Adrenal gland (tissue), 12 donors: ENCODE data around the gene RASSF1. TPM values are rescaled to one million over a fixed set of nuclear protein-coding genes. Genes with fewer than 3 reads are reported as not detected.

Experiments used
- DNase-seq, 7 donors: peaks; one replicate each; pipeline ENCODE4 v3.0.0-alpha.2; 2019 to 2020
- H3K27ac ChIP-seq, 5 donors: fragments of 200-600 bp; sonication (generic) in 4 of 5; 1 replicate in 3 of 5; 2 replicates in 2 of 5; pipeline versions ENCODE4 v1.5.1 to v1.8.0; 2016 to 2020; ENCODE audit warnings: mild to moderate bottlenecking in 1 of 5
- H3K27me3 ChIP-seq: fragments of 200-600 bp; 2 replicates; pipeline ENCODE4 v1.8.0; 2021
- H3K36me3 ChIP-seq, 2 donors: fragments of 200-600 bp; replicated peaks in 1 of 2; 1 replicate in 1 of 2; 2 replicates in 1 of 2; pipeline versions ENCODE4 v1.5.1 to v1.8.0; 2018 to 2022
- H3K4me1 ChIP-seq, 2 donors: fragments of 200-600 bp; replicated peaks in 1 of 2; 1 replicate in 1 of 2; 2 replicates in 1 of 2; pipeline versions ENCODE4 v1.5.1 to v1.8.0; 2018 to 2021
- H3K4me3 ChIP-seq, 4 donors: fragments of 200-600 bp; sonication (generic) in 3 of 4; one replicate each; pipeline ENCODE4 v1.5.1; 2016 to 2018
- H3K9me3 ChIP-seq, 3 donors: fragments of 200-600 bp; sonication (generic) in 1 of 3; replicated peaks in 1 of 3; 1 replicate in 2 of 3; 2 replicates in 1 of 3; pipeline versions ENCODE4 v1.5.1 to v1.8.0; 2016 to 2021
- CTCF ChIP-seq, 6 experiments: fragments of 450-650 bp in 4 of 6; fragments of 200-600 bp in 2 of 6; sonication (generic) in 1 of 6; IDR thresholded peaks; 1 replicate in 5 of 6; 2 replicates in 1 of 6; pipeline versions ENCODE4 v1.5.1 to v1.8.0; 2016 to 2021; ENCODE audit warnings: antibody characterized with exemption in 6 of 6, mild to moderate bottlenecking in 2 of 6, moderate library complexity in 1 of 6
- POLR2A ChIP-seq, 2 donors: fragments of 450-650 bp; IDR thresholded peaks; one replicate each; pipeline ENCODE4 v1.6.1; 2017; ENCODE audit warnings: antibody characterized with exemption in 2 of 2, mild to moderate bottlenecking in 2 of 2, moderate library complexity in 1 of 2
- WGBS, 4 donors: extraction: QIAGEN DNeasy Blood & Tissue Kit in 2 of 4; methylation state at CpG; one replicate each; pipeline versions ENCODE4 v1.1.5 to v1.1.7; 2013 to 2017; 5-methylcytosine and 5-hydroxymethylcytosine counted together
- intact Hi-C, 2 donors: fragments of 100-400 bp; cut with DNase I; formaldehyde crosslinking; loops; one replicate each; pipeline versions ENCODE4 v1.14.1 to v1.15.0; 2022 to 2023
- polyA plus RNA-seq, 3 donors: library from polyadenylated mRNA; stranded (reverse); fragments of 200-250 nt in 2 of 3; fragments of 350-450 nt in 1 of 3; fragmentation: Illumina TruSeq in 1 of 3; extraction: RNeasy Lipid Tissue Mini Kit (QIAGEN cat#74804) in 1 of 3; gene quantifications; one replicate each; pipeline ENCODE4 v1.2.3, GENCODE V29; 2013 to 2014
- total RNA-seq, 9 donors: library from RNA; depleted of rRNA in 4 of 9; stranded (reverse); fragments of >200 nt in 4 of 9; fragments of 120-200 nt in 1 of 9; fragmentation: NEBNext Ultra II Directional in 1 of 9; extraction: Animal tissue kit (Norgen Biotek cat#: 25700) in 1 of 9; gene quantifications; one replicate each; pipeline versions ENCODE4 v1.1.0 to v1.2.4, GENCODE V29; 2013 to 2023
- donor health status: healthy with polysubstance abuse.
- donor health status: Bipolar disorder and iron deficiency.
- donor health status: DM: yes; HTN: yes; CAD: no.
- donor health status: DM: no; HTN: no; CAD: no.
- donor health status: DM: no; HTN: no; CAD: no.
- donor health status: DM: yes; HTN: yes; CAD: no.

Gene RASSF1
- total and polyA plus RNA-seq, 12 donors: 9.6 to 27.4 (median 14.7) TPM

GRCh38 chr3:50299929-50300680 is 40.5 kb downstream of the RASSF1 start:
- H3K27me3 ChIP-seq: no peaks in the 10 kb centered on the region
- TF ChIP-seq CTCF (IDR thresholded peaks at IDR 0.05) (no peak), POLR2A (IDR thresholded peaks at IDR 0.05) (no peak)
- H3K4me3 ChIP-seq: peak overlapping the region in 2 of 4 donors; percentile 26 to 52
- no peaks in the 10 kb centered on the region for H3K36me3 ChIP-seq
- WGBS, 4 donors: 43 to 54% (median 44%) methylated on average over 11 to 12 of the region's 12 CpGs
- DNase-seq: peak in 4 of 7 donors; percentile 36 to 69 (median 62)
- intact Hi-C loops: no loop called here
- H3K4me1 ChIP-seq: peaks cover 26 to 48% of the 10 kb centered on the region in 2 donors
- peak overlapping the region; percentile 75 to 95 (median 93) for H3K27ac ChIP-seq
- H3K9me3 ChIP-seq: no peaks in the 10 kb centered on the region

GRCh38 chr3:50299638-50299928 is 41.1 kb downstream of the RASSF1 start:
- Histone ChIP-seq H3K27ac (peak overlapping the region; percentile 75 to 95 (median 93)), H3K36me3 (no peaks in the 10 kb centered on the region), H3K4me3 (peak overlapping the region in 2 of 4 donors; percentile 26 to 52), H3K27me3 (no peaks in the 10 kb centered on the region), H3K4me1 (peaks cover 26 to 48% of the 10 kb centered on the region in 2 donors), H3K9me3 (no peaks in the 10 kb centered on the region)
- TF ChIP-seq POLR2A (IDR thresholded peaks at IDR 0.05) (no peak), CTCF (IDR thresholded peaks at IDR 0.05) (no peak)
- intact Hi-C loops: no loop called here
- WGBS, 4 donors: 0 to 1% (median 1%) methylated on average over 6 to 12 of the region's 12 CpGs
- DNase-seq: no peak

- H3K4me1 ChIP-seq: peaks cover 26 to 48% of the 10 kb centered on the region in 2 donors
- WGBS, 4 donors: 0 to 1% (median 1%) methylated on average over 17 to 61 of the region's 61 CpGs
- no peaks in the 10 kb centered on the region for H3K36me3 ChIP-seq
- no peaks in the 10 kb centered on the region for H3K9me3 ChIP-seq
- peak within 1 kb of the TSS in 3 of 4 donors; percentile 22 to 59 (median 37) for H3K4me3 ChIP-seq
- DNase-seq: peak; percentile 99 to 100 (median 100)
- TF ChIP-seq CTCF (IDR thresholded peaks at IDR 0.05) (peak; percentile 16 to 69 (median 48)), POLR2A (IDR thresholded peaks at IDR 0.05) (peak; percentile 89 to 97)
- intact Hi-C loops: no loop called here
- no peaks in the 10 kb centered on the region for H3K27me3 ChIP-seq
- H3K27ac ChIP-seq: peak within 1 kb of the TSS; percentile 75 to 95 (median 93)
Measured at GRCh38 chr3:50298836-50299637, 41.6 kb downstream of the RASSF1 start, which contains the start of the genes HYAL3 and NAA80. Gene HYAL3, minus strand, starts transcription at chr3:50299405. Its CDS starts 3,803 bp downstream, at chr3:50295602. Gene NAA80, minus strand, starts transcription at chr3:50299405. Its CDS starts 1,942 bp downstream, at chr3:50297463.
